T-helper 2 cell (primary cell): ENCODE measurements around the gene BANP.
"Not testable (repeated sequence)": the region's sequence is repeated elsewhere in the genome, so short reads cannot be mapped to it uniquely, and the experiment has no call there.

Experiments
- DNase-seq, 5 experiments: peaks; one replicate each; pipeline versions ENCODE4 v3.0.0 to v3.0.0-alpha.2; 2012 to 2022

Gene BANP

DNA sequence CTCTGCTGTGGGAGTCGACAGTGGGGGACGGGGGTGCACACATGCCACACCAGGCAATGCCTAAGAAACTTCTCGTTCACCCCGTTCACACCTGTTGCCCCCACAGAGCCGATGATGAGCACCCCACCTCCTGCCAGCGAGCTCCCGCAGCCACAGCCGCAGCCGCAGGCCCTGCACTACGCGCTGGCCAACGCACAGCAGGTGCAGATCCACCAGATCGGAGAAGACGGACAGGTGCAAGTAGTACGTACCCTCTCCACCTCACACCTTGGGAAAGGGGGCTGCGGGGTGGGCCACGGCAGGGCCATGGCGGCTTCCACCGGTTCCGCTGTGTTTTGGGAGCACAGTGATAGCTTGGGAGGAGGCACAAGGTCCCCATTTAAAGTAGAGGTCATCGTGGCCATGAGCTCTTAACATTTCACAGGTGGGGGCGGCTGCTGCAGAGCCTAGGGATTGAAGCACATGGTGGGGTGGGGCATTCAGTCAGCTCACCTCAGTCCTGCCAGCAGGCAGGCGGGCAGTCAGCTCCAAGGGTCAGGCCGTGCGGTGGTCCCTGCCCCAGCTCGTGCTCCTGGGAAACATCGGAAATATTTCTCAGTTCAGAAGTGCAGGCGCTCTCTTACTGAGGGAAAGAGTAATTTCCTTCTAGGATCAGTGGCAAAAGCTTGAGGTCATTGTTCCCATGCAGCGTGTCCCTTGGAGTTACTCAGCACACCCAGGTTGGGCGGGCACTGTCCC is 81.9 kb downstream of the BANP start:
- DNase-seq: not testable (repeated sequence)

DNA sequence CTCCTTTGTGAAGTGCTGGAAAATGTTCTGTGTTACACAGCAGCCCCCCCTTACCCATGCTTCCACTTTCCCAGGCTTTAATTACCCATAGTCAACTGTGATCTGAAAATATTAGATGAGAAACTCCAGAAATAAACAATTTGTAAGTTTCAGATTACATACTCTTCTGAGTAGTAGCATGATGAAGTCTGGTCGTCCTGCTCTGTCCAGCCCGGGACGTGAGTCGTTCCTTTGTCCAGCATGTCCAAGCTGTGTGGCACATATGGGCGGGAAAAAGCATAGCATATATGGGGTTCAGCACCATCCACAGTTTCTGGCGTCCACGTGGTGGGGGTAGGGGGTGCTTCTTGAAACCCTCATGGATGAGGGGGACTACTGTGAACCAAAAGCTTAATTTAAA is 83.5 kb downstream of the BANP start:
- DNase-seq: no peak

DNA sequence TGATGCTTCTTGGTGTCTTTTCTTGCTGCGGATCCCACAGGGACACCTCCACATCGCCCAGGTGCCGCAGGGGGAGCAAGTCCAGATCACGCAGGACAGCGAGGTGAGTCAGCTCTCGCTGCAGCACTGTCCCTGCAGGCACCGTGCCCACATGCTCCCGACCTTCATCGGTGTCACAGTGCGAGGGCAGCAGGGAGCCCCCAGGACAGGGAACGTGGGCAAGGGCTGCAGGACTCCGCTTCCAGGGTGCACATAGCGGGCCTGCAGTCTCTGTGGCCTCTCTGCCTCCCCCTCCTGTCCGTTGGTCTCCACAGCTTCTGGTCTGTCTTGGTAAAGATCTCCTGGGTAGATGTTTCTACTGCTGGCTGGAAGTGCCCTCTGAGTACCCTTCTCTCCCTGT is 84.1 kb downstream of the BANP start:
- no peak for DNase-seq

DNA sequence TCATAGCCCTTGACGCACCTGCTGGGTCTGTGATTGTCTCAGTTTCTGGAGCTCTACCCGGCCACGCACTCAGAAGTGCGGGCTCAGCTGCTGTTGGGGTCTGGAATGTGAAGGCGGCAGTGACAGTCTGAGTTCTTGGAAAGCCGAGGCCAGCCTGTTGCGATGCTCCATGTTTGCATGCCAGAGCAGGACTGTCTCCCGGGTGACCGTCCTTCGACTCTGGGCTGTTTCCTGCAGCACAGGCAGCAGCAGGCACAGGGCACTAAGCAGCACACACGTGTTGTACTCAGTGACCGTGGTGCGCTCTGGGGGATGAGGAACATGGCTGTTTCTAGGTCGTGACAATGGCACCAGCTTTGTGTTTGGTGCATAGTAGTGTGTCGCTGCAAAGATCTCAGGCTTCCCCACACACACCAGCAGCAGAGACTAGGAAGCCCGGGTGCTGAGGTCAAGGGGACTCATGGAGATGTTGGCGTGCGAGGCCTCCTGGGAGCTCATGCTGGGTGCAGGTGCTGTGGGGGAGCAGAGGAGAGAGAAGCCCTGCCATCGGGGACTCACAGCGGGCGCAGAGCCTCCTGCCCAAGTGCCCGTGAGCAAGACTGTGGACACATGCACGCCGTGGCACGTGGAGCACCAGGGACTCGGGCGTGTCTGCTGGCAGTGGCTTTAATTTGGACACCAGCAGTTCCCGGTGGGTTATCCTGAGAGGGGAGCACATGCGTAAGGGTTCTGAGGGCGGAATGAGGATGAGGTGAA is 84.8 kb downstream of the BANP start:
- not testable (repeated sequence) for DNase-seq

GRCh38 chr16:88036640-88036996 is 85.4 kb downstream of the BANP start:
- not testable (repeated sequence) for DNase-seq

DNA sequence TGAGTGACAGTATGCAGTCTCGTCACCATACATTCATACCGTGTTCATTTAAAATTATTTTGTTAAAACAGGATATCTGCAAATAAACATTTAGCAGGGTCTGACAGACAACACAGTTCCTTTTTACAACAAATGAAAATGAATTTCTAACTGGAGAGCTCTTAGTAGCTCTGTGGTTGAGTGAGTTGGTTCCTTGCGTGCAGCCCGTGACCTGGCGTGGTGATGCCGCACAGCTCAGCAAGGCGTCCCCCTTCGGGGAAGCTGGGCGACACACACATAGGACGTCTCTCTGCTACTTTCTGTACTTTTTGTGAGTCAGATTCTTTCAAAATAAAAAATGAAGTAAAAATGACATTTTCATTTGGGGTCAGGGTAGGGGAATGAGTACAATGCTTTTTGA is 86.1 kb downstream of the BANP start:
- not testable (repeated sequence) for DNase-seq

GRCh38 chr16:88037876-88038525 is 86.8 kb downstream of the BANP start:
- not testable (repeated sequence) for DNase-seq

- DNase-seq: not testable (repeated sequence)
These were observed 87.3 kb downstream of the BANP start for GRCh38 chr16:88038526-88038908.

DNA sequence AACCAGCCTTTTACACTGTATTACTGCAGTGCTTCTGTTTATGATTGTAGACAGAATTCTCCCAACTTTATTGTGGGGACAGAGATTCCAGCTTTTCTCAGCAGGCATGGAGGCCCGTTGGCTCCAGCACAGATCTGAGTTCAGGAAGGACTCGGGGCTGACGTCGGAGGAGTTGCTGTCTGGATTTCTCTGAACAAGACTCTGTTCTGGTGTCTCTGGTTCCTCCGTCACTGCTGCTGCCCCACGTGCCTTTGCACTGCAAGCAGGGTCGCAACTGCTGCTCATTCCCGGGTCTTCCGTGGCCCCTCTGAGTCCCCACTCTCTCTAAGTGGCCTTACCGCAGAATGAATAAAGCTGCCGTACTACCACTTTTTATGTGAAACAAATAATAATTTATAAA is 88.4 kb downstream of the BANP start:
- no peak for DNase-seq

GRCh38 chr16:88040196-88040876 is 89.1 kb downstream of the BANP start:
- DNase-seq: not testable (repeated sequence)

- DNase-seq: not testable (repeated sequence)
These were observed 89.6 kb downstream of the BANP start for GRCh38 chr16:88040877-88041244.

GRCh38 chr16:88041506-88041905 is 90.3 kb downstream of the BANP start:
- DNase-seq: not testable (repeated sequence)

- DNase-seq: not testable (repeated sequence)
These were observed 90.8 kb downstream of the BANP start for GRCh38 chr16:88041986-88042562.

- not testable (repeated sequence) for DNase-seq
These were observed 92.1 kb downstream of the BANP start for GRCh38 chr16:88043208-88043910.

DNA sequence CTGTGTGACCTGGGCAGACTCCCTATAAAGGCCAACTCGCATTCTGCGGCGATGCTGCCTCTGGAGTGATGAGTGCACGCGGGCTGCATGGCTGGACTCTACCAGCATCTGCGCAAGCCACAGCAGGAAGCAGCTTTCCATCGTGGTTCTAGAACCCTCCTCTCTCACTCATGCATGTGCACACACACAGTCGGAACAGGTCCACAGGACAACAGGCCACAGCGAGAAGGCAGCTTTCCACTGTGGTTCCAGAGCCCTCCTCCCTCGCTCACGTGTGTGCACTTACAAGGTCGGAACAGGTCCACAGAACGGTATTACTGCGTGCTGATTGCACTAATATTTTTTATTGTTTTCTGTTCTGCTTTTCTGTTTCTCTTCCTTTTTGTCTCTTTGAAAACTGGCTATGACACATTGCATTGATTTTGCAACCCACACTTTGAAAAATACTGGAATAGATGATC is 92.9 kb downstream of the BANP start:
- not testable (repeated sequence) for DNase-seq

GRCh38 chr16:88045361-88045760 is 94.1 kb downstream of the BANP start:
- not testable (repeated sequence) for DNase-seq

DNA sequence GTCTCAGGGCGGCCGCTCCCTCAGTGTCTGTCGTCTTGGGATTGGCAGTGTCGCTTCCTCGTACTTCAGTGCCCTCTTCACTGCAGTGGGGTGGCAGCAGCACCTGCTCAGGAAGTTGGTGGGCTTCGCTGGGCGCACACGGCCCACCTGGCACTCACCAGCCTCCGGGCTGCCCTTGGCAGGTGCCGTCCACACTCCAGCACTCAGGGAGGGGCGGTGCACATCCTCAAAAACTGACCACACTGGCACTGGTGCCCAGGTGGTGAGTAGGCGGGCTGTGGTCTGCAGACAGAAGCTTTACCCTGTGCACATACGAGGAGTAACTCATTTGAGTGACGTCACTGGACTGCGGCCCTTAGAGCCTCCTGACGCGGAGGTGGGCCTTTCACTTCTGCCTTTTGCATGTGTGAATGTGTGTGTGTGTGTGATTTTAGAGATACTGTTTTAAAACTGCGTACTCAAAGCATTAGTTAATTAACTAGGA is 94.6 kb downstream of the BANP start:
- DNase-seq: no peak

DNA sequence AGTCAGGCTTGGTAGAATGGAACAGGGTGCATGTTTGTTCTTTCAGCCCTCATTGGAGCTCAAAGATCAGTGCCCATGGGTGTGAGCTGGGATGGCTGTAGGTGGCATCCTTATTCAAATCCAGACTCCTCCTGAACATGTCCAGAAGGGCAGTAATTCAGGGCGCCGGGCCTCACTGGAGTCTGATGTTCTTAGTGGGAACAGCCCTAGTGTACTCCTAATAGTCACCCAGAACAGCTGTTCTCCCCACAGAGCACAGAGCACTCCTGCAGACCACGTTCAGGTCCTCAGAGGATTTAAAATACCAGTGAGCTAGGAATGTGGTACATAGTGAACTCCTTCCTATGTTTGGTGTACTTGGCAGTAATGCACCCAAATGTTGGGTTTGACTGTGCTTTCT is 96.2 kb downstream of the BANP start:
- no peak for DNase-seq

- no peak for DNase-seq
These were observed 97.8 kb downstream of the BANP start for GRCh38 chr16:88048985-88049384.

- DNase-seq: no peak
These were observed 98.6 kb downstream of the BANP start for GRCh38 chr16:88049561-88050545.
